GM10266 (cell line): ENCODE data around the gene SNTG2.
"Not testable (repeated sequence)": the region's sequence is repeated elsewhere in the genome, so short reads cannot be mapped to it uniquely, and the experiment has no call there.

Source experiments
- DNase-seq: peaks from one replicate; pipeline ENCODE4 v3.0.0; 2012; ENCODE audit errors: extremely low spot score
- CTCF ChIP-seq: IDR thresholded peaks from 2 replicates; pipeline ENCODE4 v1.5.1; 2012; ENCODE audit warnings: mild to moderate bottlenecking, low read depth; ENCODE audit not compliant: control insufficient read depth, insufficient read depth; ENCODE audit errors: missing control alignments

SNTG2 gene

GRCh38 chr2:907706-908105 is 42.9 kb upstream of the SNTG2 start:
- DNase-seq = no peak
- no peak for TF ChIP-seq CTCF

GRCh38 chr2:908568-908967 is 42.1 kb upstream of the SNTG2 start:
- no peak for DNase-seq
- no peak for TF ChIP-seq CTCF

- not testable (repeated sequence) for DNase-seq
Measured at GRCh38 chr2:909764-910379, 40.8 kb upstream of the SNTG2 start.

GRCh38 chr2:910698-911097 is 40.0 kb upstream of the SNTG2 start:
- TF ChIP-seq CTCF = no peak
- DNase-seq = no peak

- TF ChIP-seq CTCF = no peak
- no peak for DNase-seq
Measured at GRCh38 chr2:915979-916378, 34.7 kb upstream of the SNTG2 start.

- TF ChIP-seq CTCF = no peak
- no peak for DNase-seq
Measured at GRCh38 chr2:916935-917334, 33.7 kb upstream of the SNTG2 start.

- no peak for TF ChIP-seq CTCF
- DNase-seq = no peak
Measured at GRCh38 chr2:919672-920071, 31.0 kb upstream of the SNTG2 start.

GRCh38 chr2:920573-920972 is 30.1 kb upstream of the SNTG2 start:
- no peak for DNase-seq
- no peak for TF ChIP-seq CTCF
